ENCODE results near the gene MICU1.
"Not testable (repeated sequence)": the region's sequence is repeated elsewhere in the genome, so short reads cannot be mapped to it uniquely, and the experiment has no call there.

The MICU1 gene

DNA sequence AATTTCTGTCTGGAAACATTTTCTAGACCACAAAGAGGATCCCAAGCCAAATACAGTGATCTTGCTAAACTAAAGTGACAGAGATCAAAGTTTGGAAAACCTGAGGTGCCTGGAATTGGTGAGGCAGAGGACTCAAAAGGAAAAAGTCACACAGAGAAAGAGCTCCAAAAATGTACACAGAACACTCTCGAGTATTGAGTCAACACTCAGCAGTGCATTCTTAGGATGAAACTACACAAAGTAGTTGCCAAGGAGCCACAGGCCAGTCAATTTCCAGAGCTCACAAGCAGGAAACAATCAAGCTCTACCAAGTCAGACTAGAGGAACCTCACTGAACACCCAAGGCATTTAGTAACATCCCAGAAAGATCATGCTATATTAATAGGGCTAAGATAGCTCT lies 61.3 kb downstream of the MICU1 start:
- Histone ChIP-seq H3K27me3 (ENCODE audit: insufficient read depth, low read length) (no peaks in the 10 kb centered on the region), H2AFZ (ENCODE audit: low read length, unreplicated experiment) (no peak overlapping the region), H3K4me3 (ENCODE audit: low read depth, low read length) (no peak overlapping the region), H3K27ac (ENCODE audit: low read depth, low read length) (peak overlapping the region; percentile 53), H3K79me2 (ENCODE audit: control insufficient read depth, insufficient read depth, low read length, unreplicated experiment) (peaks cover under 1% of the 10 kb centered on the region), H3K36me3 (ENCODE audit: insufficient read depth, low read length) (peaks cover 20% of the 10 kb centered on the region), H3K4me1 (ENCODE audit: control insufficient read depth, insufficient read depth, low read length, unreplicated experiment) (peaks cover 15% of the 10 kb centered on the region)

DNA sequence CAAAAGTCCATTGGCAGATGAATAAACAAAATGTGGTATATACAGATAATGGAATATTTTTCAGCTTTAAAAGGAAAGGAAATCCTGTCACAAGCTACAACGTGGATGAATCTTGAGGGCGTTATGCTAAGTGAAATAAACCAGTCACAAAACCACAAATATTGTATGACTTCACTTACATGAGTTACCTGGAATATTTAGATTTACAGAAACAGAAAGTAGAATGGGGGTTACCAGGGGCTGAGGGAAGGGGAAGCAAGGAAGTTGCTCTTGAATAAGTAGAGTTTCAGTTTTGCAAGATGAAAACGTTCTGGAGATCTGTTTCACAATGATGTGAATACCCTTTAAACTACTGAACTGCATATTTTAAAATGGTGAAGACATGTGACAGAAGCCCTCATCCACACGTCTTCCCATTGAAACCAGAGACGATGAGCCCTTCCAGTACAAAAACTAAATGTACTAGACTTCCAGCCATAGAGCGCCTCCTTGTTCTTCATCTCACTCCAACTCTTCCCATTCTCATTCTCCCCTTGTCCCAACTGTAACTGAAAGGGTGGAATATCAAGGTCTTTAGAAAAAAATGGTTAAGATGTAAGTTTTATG lies 62.4 kb downstream of the MICU1 start:
- H3K79me2 ChIP-seq (ENCODE audit: control insufficient read depth, insufficient read depth, low read length, unreplicated experiment) = no peaks in the 10 kb centered on the region
- no peaks in the 10 kb centered on the region for H3K27me3 ChIP-seq (ENCODE audit: insufficient read depth, low read length)
- H3K4me1 ChIP-seq (ENCODE audit: control insufficient read depth, insufficient read depth, low read length, unreplicated experiment) = peaks cover 14% of the 10 kb centered on the region
- no peak overlapping the region for H3K27ac ChIP-seq (ENCODE audit: low read depth, low read length)
- no peak overlapping the region for H3K4me3 ChIP-seq (ENCODE audit: low read depth, low read length)
- H3K36me3 ChIP-seq (ENCODE audit: insufficient read depth, low read length) = peaks cover 20% of the 10 kb centered on the region
- H2AFZ ChIP-seq (ENCODE audit: low read length, unreplicated experiment) = no peak overlapping the region

GRCh38 chr10:72561745-72562166 lies 64.1 kb downstream of the MICU1 start:
- peaks cover 20% of the 10 kb centered on the region for H3K36me3 ChIP-seq (ENCODE audit: insufficient read depth, low read length)
- H2AFZ ChIP-seq (ENCODE audit: low read length, unreplicated experiment) = no peak overlapping the region
- no peaks in the 10 kb centered on the region for H3K27me3 ChIP-seq (ENCODE audit: insufficient read depth, low read length)

DNA sequence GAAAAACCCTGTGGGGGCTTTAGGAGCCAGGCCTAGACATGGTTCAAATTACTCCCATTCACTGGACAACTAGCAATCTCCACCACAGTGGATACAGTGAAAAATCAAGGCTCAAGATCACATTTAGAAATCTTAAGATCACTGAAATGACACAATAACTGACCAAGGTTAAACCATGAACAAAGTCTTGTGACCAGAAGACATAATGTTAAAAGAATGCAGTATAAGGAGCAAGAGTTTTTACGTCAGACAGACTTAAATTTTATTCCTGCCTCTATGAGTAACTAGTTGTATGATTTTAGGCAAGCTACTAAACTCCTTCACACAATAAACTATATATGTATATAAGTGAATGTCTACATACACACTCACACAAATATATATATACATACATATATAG lies 68.5 kb downstream of the MICU1 start:
- no peaks in the 10 kb centered on the region for H3K79me2 ChIP-seq (ENCODE audit: control insufficient read depth, insufficient read depth, low read length, unreplicated experiment)
- no peak overlapping the region for H3K4me3 ChIP-seq (ENCODE audit: low read depth, low read length)
- no peaks in the 10 kb centered on the region for H3K27me3 ChIP-seq (ENCODE audit: insufficient read depth, low read length)
- H3K4me1 ChIP-seq (ENCODE audit: control insufficient read depth, insufficient read depth, low read length, unreplicated experiment) = no peaks in the 10 kb centered on the region
- no peak overlapping the region for H2AFZ ChIP-seq (ENCODE audit: low read length, unreplicated experiment)
- H3K36me3 ChIP-seq (ENCODE audit: insufficient read depth, low read length) = peaks cover 7% of the 10 kb centered on the region
- H3K27ac ChIP-seq (ENCODE audit: low read depth, low read length) = peak overlapping the region; percentile 6; the same call in 1 of the 2 replicates

More at GRCh38 chr10:72561745-72562166, 64.1 kb downstream of the MICU1 start:
- Histone ChIP-seq H3K27ac (ENCODE audit: low read depth, low read length) (no peak overlapping the region), H3K4me1 (ENCODE audit: control insufficient read depth, insufficient read depth, low read length, unreplicated experiment) (no peaks in the 10 kb centered on the region), H3K4me3 (ENCODE audit: low read depth, low read length) (no peak overlapping the region), H3K79me2 (ENCODE audit: control insufficient read depth, insufficient read depth, low read length, unreplicated experiment) (no peaks in the 10 kb centered on the region)

DNA sequence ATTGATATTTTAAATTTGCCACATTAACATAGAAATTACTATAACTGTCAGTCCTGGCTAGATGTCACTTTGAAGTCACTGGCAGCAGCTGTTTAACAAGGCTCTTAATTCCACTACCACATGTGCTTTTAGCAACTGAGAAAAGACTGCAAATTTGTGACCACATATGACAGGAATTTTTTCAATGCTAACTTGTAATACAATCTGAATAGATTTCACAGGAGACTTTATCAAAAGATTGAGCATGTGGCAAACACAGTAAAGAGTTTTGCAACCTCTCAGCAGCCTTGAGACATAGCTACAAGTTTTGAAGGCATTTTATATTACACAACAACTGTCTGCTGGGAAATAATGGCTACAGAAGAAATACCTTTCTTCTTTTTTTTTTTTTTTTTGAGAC lies 73.0 kb downstream of the MICU1 start:
- Histone ChIP-seq H3K27ac (ENCODE audit: low read depth, low read length) (0 out of 2 replicates have a peak overlapping the region, but pooled peaks have one; percentile 32), H3K27me3 (ENCODE audit: insufficient read depth, low read length) (no peaks in the 10 kb centered on the region), H3K4me1 (ENCODE audit: control insufficient read depth, insufficient read depth, low read length, unreplicated experiment) (no peaks in the 10 kb centered on the region), H2AFZ (ENCODE audit: low read length, unreplicated experiment) (no peak overlapping the region), H3K4me3 (ENCODE audit: low read depth, low read length) (no peak overlapping the region), H3K79me2 (ENCODE audit: control insufficient read depth, insufficient read depth, low read length, unreplicated experiment) (no peaks in the 10 kb centered on the region), H3K36me3 (ENCODE audit: insufficient read depth, low read length) (peaks cover 21% of the 10 kb centered on the region)

GRCh38 chr10:72550239-72550638 lies 75.6 kb downstream of the MICU1 start:
- Histone ChIP-seq H3K4me3 (ENCODE audit: low read depth, low read length) (no peak overlapping the region), H2AFZ (ENCODE audit: low read length, unreplicated experiment) (no peak overlapping the region), H3K4me1 (ENCODE audit: control insufficient read depth, insufficient read depth, low read length, unreplicated experiment) (no peaks in the 10 kb centered on the region), H3K36me3 (ENCODE audit: insufficient read depth, low read length) (peaks cover 27% of the 10 kb centered on the region), H3K27ac (ENCODE audit: low read depth, low read length) (no peak overlapping the region), H3K79me2 (ENCODE audit: control insufficient read depth, insufficient read depth, low read length, unreplicated experiment) (no peaks in the 10 kb centered on the region), H3K27me3 (ENCODE audit: insufficient read depth, low read length) (no peaks in the 10 kb centered on the region)

GRCh38 chr10:72545546-72545945 lies 80.3 kb downstream of the MICU1 start:
- Histone ChIP-seq H3K27me3 (ENCODE audit: insufficient read depth, low read length) (no peaks in the 10 kb centered on the region), H3K79me2 (ENCODE audit: control insufficient read depth, insufficient read depth, low read length, unreplicated experiment) (no peaks in the 10 kb centered on the region), H2AFZ (ENCODE audit: low read length, unreplicated experiment) (no peak overlapping the region), H3K36me3 (ENCODE audit: insufficient read depth, low read length) (peaks cover 51% of the 10 kb centered on the region), H3K27ac (ENCODE audit: low read depth, low read length) (no peak overlapping the region), H3K4me1 (ENCODE audit: control insufficient read depth, insufficient read depth, low read length, unreplicated experiment) (no peaks in the 10 kb centered on the region), H3K4me3 (ENCODE audit: low read depth, low read length) (no peak overlapping the region)

- not testable (repeated sequence) for H3K4me1 ChIP-seq (ENCODE audit: control insufficient read depth, insufficient read depth, low read length, unreplicated experiment); H3K79me2 ChIP-seq (ENCODE audit: control insufficient read depth, insufficient read depth, low read length, unreplicated experiment); H3K27me3 ChIP-seq (ENCODE audit: insufficient read depth, low read length); H3K4me3 ChIP-seq (ENCODE audit: low read depth, low read length); H2AFZ ChIP-seq (ENCODE audit: low read length, unreplicated experiment); H3K27ac ChIP-seq (ENCODE audit: low read depth, low read length)
- H3K36me3 ChIP-seq (ENCODE audit: insufficient read depth, low read length) = peaks cover 49% of the 10 kb centered on the region
These were observed 82.0 kb downstream of the MICU1 start for GRCh38 chr10:72543855-72544254.

DNA sequence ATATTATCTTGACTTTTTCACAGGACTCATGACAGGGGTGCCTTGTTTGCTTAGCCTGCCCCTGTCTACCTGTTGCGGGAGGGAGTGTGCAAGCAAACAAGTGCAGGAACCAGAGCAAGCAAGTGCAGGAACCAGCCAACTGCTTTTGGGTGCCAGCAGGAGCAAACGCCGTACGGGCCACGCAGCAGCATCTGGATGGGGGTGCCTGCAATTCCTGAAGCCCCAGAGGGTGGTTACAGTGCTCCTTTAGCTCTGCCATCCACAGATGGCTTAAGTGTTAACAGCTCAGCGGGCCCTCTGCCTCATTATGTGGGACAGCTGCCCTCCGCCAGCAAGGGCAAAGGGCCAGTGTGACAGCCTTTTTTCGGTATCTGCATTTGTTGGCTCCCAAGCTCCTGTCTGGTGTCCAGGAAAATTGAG lies 83.5 kb downstream of the MICU1 start:
- Histone ChIP-seq H3K4me3 (ENCODE audit: low read depth, low read length) (no peak overlapping the region), H3K4me1 (ENCODE audit: control insufficient read depth, insufficient read depth, low read length, unreplicated experiment) (no peaks in the 10 kb centered on the region), H2AFZ (ENCODE audit: low read length, unreplicated experiment) (no peak overlapping the region), H3K27ac (ENCODE audit: low read depth, low read length) (no peak overlapping the region), H3K36me3 (ENCODE audit: insufficient read depth, low read length) (peaks cover 37% of the 10 kb centered on the region), H3K79me2 (ENCODE audit: control insufficient read depth, insufficient read depth, low read length, unreplicated experiment) (no peaks in the 10 kb centered on the region), H3K27me3 (ENCODE audit: insufficient read depth, low read length) (no peaks in the 10 kb centered on the region)

DNA sequence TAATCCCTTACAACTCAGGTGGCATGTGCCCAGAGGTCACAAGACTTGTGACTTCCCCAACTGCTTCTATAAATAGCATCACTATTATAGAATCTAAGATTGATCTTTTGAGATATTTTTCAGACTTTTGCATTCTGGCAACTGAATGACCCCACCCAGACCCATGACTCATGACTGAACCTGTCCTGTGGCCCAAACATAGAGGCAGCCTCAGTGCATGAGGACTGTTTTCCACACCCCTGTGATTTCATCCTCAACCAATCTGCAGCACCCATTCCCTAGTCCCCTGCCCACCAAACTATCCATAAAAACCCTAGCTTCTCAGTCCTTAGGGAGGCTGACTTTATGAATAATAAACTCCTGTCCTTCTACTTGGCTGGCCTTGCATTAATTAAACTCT lies 84.5 kb downstream of the MICU1 start:
- Histone ChIP-seq H3K4me1 (ENCODE audit: control insufficient read depth, insufficient read depth, low read length, unreplicated experiment) (no peaks in the 10 kb centered on the region), H2AFZ (ENCODE audit: low read length, unreplicated experiment) (no peak overlapping the region), H3K36me3 (ENCODE audit: insufficient read depth, low read length) (peaks cover 37% of the 10 kb centered on the region), H3K27ac (ENCODE audit: low read depth, low read length) (no peak overlapping the region), H3K4me3 (ENCODE audit: low read depth, low read length) (no peak overlapping the region), H3K27me3 (ENCODE audit: insufficient read depth, low read length) (no peaks in the 10 kb centered on the region), H3K79me2 (ENCODE audit: control insufficient read depth, insufficient read depth, low read length, unreplicated experiment) (no peaks in the 10 kb centered on the region)

DNA sequence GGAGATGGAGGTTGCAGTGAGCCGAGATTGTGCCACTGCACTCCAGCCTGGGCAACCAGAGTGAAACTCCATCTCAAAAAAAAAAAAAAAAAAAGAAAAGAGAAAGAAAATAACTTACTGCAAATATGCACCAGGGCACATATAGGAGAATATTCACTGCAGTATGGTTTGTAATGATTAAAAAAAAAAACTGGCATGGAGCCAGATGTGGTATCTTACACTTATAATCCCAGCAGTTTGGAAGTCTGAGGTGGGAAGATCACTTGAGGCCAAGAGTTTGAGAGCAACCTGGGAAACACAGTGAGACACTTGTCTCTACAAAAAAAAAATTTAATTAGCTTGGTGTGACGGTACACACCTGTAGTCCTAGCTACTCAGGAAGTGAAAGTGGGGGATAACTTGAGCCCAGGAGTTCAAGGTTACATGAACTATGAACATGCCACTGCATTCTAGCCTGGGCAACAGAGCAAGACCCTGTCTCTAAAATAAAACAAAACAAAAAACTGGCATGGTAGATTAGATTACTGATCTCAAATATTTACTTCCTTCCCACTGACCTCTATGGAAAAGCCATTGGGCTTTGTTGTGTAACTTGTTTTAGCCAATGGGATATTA lies 85.6 kb downstream of the MICU1 start:
- no peak overlapping the region for H3K27ac ChIP-seq (ENCODE audit: low read depth, low read length)

More for the DNA sequence above, 85.6 kb downstream of the MICU1 start:
- Histone ChIP-seq H3K4me1 (ENCODE audit: control insufficient read depth, insufficient read depth, low read length, unreplicated experiment) (no peaks in the 10 kb centered on the region), H3K36me3 (ENCODE audit: insufficient read depth, low read length) (peaks cover 37% of the 10 kb centered on the region), H3K4me3 (ENCODE audit: low read depth, low read length) (no peak overlapping the region), H3K79me2 (ENCODE audit: control insufficient read depth, insufficient read depth, low read length, unreplicated experiment) (no peaks in the 10 kb centered on the region), H2AFZ (ENCODE audit: low read length, unreplicated experiment) (no peak overlapping the region), H3K27me3 (ENCODE audit: insufficient read depth, low read length) (no peaks in the 10 kb centered on the region)

All from ACC112 (cell line).